AML-193 (cell line): ENCODE data around the gene ROR2.

Source experiments
- DNase-seq, 2 experiments: peaks; one replicate each; lab custom pipeline; 2025; lab: John Stamatoyannopoulos, UW

Gene ROR2

GRCh38 chr9:91873637-91874051 is 76.4 kb downstream of the ROR2 start:
- no peak for DNase-seq

GRCh38 chr9:91868732-91869391 is 81.2 kb downstream of the ROR2 start:
- DNase-seq: no peak

GRCh38 chr9:91867740-91868139 is 82.3 kb downstream of the ROR2 start:
- DNase-seq: no peak

- DNase-seq: no peak
These were observed 85.0 kb downstream of the ROR2 start for GRCh38 chr9:91865041-91865440.

- no peak for DNase-seq
These were observed 85.6 kb downstream of the ROR2 start for GRCh38 chr9:91864380-91864779.

GRCh38 chr9:91863469-91863868 is 86.6 kb downstream of the ROR2 start:
- no peak for DNase-seq

- DNase-seq: no peak
These were observed 91.6 kb downstream of the ROR2 start for GRCh38 chr9:91858213-91859030.

DNA sequence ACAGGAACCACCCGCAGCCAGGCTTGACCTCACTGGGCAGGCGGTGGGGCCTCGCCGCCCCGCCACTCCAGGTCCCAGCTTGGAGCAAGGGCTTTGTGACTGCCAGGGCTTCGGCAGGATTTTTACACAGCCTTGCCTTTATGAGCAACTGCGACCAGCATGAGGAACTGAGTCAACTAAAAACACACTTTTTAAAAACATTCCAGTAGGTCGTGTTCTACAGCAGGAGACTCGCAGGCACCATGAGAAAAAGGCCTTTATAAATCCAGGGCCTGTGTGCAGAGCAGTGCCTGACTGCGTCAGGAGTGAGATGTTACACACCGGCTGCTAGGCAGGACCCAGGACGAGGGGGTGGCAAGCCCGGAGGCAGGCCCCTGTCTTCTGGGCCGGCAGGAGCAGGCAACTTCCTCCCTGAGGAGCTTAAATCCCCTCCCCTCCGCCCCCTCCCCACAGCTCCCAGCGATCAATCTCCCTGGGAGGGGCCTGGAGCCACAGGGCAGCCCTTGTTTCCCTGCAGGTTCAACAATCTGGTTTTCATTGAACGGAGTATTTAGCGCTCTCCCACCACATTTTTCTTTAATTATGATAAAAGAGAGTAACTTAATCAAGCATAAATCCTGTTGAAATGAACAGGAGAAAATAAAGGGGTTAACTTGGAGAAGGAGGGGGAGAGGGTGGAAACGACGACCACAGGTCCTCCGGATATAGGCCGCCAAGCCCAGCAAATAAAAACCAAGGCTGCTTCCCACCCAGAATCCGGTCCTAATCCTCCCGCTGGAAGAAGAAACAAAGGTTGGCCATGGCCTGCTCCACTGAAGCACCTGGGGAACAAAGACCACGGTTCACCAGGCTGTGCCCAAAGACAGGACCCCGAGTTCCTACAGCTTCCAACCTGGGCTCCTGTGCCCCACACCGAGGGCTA is 92.5 kb downstream of the ROR2 start:
- no peak for DNase-seq

DNA sequence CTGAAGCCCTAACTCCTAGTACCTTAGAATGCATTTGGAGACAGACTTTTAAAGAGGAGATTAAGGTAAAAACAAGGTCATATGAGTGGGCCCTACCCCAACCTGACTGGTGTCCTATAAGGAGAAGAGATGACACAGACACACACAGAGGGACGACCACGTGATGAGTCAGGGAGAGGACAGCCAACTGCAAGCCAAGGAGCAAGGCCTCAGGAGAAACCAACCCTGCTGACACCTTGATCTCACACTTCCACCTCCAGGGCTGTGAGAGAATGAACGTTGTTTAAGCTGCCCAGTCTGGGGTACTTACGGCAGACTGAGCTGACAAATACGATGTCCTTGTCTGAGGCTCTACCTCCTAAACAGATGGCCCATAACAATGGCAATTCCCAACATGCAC is 93.6 kb downstream of the ROR2 start:
- DNase-seq: no peak

DNA sequence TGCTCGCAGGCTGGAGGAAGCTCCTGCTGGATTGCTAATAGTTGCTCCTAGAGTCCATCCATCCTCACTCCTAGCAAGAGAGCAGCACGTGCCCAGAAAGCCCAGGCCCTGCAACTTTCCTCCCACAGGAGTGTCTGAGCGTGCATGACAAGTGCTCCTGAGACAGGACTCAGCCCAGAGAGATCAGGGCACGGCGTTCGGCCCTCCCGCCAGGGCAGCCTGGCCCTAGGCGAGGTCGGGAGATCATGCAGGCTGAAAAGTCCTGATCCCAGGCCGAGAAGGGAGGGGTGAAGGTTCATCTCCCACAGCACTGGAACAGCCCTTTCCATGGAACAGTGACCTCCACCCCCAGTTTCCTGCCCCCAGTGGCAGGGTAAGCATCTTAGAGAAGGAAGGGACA is 94.8 kb downstream of the ROR2 start:
- DNase-seq: no peak

DNA sequence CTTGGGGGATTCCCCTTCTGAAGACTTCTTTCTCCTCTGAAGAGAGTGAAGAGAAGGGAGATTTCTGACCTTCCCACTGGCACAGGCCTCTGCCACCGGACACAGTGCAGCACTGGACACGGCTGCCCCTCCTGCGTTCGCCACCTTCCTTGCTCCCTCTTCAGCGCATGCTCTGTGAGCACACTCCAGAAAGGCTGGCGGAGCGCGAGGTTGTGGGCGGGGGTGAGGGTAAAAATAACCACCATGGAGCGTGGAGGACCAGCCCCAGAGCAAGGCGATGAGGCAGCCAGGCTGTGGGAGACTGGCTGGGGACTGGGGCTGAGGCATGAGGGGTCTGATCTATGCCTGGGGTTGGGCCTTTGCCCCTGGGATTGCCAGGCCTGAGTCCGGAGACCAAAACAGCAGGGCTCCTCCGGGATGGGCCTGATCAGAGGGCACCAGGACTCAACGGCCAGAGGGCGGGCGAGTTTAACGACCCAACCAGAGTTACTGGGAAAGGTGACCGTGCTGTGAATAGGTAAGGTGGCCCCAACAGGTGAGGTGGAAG is 97.2 kb downstream of the ROR2 start:
- no peak for DNase-seq

- no peak for DNase-seq
These were observed 100.3 kb downstream of the ROR2 start for GRCh38 chr9:91849694-91850093.

- DNase-seq: no peak
These were observed 101.9 kb downstream of the ROR2 start for GRCh38 chr9:91848146-91848545.

GRCh38 chr9:91847581-91848091 is 102.4 kb downstream of the ROR2 start:
- DNase-seq: no peak

DNA sequence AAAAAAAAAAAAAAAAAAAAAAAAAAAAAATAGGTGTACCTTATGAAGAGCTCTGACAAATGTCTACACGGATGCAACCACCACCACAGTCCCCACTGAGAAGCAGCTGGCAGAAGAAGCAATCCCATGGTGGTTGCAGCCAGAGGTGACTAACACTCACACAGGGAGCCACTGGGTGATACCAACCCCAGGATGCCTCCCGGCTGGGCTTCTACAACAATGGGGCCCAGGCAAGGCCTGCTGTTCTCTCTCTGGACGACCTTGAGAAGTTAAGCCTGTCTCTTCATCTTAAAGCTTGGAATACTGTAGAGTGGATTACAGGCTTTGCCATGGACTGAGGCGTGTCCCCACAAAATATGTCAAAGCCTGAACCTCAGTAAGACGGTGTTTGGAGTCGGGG is 104.1 kb downstream of the ROR2 start:
- DNase-seq: no peak

GRCh38 chr9:91844701-91845291 is 105.2 kb downstream of the ROR2 start:
- no peak for DNase-seq

DNA sequence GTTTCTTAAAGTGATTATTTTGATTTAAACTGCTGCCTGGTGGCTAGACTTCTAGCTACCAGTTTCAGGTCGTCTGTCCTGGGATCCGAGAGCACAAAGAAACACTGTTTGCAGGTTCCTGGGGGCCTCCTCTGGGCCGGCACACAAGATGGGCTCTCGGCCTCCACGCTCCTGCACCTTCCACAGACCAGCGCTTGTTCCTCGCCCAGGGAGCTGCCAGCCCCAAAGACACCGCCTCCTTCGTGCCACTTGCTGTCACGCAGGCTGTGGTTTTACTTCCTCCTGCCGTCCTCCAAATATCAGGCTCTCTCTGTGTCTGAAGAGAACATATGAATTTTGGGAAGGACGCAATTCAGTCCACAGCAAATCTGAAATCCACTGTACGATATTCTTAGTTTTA is 105.8 kb downstream of the ROR2 start:
- no peak for DNase-seq

DNA sequence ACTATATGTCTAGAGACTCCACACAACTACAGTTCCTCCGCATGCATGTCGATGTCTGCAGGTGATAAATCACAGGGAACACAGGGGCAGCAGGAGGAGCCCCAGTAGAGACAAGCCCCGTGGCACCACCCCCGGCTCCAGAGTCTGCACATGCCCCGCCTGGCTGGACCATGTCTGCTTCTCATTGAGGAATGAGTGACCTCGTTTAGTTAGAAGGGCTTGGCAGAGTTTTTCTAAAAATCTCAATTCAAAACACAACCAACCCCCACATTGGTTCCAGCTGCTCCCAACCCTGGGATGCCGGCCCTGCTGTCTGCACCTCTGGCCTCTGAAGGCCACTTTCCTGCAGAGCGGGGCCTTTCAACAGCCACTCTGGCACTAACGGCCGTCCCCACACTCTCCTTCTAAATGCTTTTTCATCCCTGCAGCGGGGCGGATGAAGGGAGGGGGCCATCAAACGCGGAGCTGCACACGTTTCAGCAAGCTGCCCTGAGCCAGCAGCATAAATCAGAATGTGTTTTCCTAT is 106.3 kb downstream of the ROR2 start:
- no peak for DNase-seq

DNA sequence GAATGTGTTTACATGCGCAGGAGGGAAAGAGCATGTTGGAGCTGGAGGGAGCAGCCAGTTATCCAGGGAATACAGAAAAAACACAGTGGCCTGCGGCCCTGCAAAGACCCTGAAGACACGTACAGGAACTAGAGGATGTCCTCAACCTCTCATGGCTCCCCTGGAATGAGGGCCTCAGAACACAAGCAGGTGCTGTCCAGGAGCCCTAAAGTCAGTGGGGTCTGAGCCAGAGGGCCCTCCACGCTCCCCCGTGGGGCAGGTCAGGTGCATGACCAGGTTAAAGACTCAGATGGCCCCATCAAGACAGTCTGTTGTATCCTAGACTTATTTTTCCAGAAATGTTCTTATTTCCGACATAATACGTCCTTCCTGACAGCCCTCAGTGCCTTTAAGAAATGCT is 106.9 kb downstream of the ROR2 start:
- DNase-seq: no peak

GRCh38 chr9:91842358-91843049 is 107.5 kb downstream of the ROR2 start:
- DNase-seq: no peak

DNA sequence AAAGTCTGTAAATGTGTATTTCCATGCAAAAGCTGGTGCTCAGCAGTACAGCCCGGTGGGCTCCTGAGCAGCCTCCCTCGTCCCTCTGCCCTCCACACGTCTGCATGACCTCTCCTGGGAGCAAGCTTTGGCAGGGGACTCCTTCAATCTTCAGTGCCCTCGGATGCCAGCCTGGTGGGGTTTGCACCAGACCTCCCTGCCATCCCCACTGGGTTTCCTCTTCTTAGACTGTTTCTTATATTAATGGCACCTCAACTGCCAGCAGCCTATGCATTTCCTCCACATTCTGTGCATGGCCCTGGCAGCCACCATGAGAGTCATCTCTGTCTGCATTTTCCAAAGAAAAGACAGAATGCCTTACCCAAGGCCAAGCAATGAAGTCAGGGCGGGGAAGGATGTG is 108.4 kb downstream of the ROR2 start:
- DNase-seq: no peak
